GM18502 (cell line): ENCODE measurements around the gene STK10.
"Not testable (repeated sequence)": the region's sequence is repeated elsewhere in the genome, so short reads cannot be mapped to it uniquely, and the experiment has no call there.

Experiments used
- ATAC-seq: cut with Tn5 transposase; IDR thresholded peaks from one replicate; pipeline ENCODE4 v1.9.1; 2021; ENCODE audit warnings: mild to moderate bottlenecking; ENCODE audit not compliant: unreplicated experiment, poor library complexity

Gene STK10

GRCh38 chr5:172167895-172168294 is 20.1 kb downstream of the STK10 start:
- ATAC-seq: no peak

- ATAC-seq: no peak
Observed at GRCh38 chr5:172166030-172166826, 21.8 kb downstream of the STK10 start.

GRCh38 chr5:172165465-172165864 is 22.6 kb downstream of the STK10 start:
- ATAC-seq: peak; percentile 63

GRCh38 chr5:172164769-172165212 is 23.2 kb downstream of the STK10 start:
- ATAC-seq: no peak

GRCh38 chr5:172163346-172163745 is 24.7 kb downstream of the STK10 start:
- ATAC-seq: no peak

- ATAC-seq: no peak
Observed at GRCh38 chr5:172162987-172163343, 25.1 kb downstream of the STK10 start.

GRCh38 chr5:172162323-172162986 is 25.6 kb downstream of the STK10 start:
- no peak for ATAC-seq

- no peak for ATAC-seq
Observed at GRCh38 chr5:172160506-172160905, 27.5 kb downstream of the STK10 start.

- no peak for ATAC-seq
Observed at GRCh38 chr5:172159016-172159415, 29.0 kb downstream of the STK10 start.

- ATAC-seq: no peak
Observed at GRCh38 chr5:172156541-172156994, 31.5 kb downstream of the STK10 start.

GRCh38 chr5:172155101-172155500 is 32.9 kb downstream of the STK10 start:
- ATAC-seq: not testable (repeated sequence)

GRCh38 chr5:172153695-172154094 is 34.3 kb downstream of the STK10 start:
- no peak for ATAC-seq

GRCh38 chr5:172151661-172152210 is 36.3 kb downstream of the STK10 start:
- ATAC-seq: no peak

GRCh38 chr5:172150514-172151425 is 37.3 kb downstream of the STK10 start:
- ATAC-seq: peak; percentile 68

- ATAC-seq: not testable (repeated sequence)
Observed at GRCh38 chr5:172149481-172149880, 38.5 kb downstream of the STK10 start.

GRCh38 chr5:172149073-172149472 is 39.0 kb downstream of the STK10 start:
- no peak for ATAC-seq

- ATAC-seq: no peak
Observed at GRCh38 chr5:172148381-172148780, 39.6 kb downstream of the STK10 start.

GRCh38 chr5:172147857-172148256 is 40.2 kb downstream of the STK10 start:
- no peak for ATAC-seq

GRCh38 chr5:172146748-172147092 is 41.3 kb downstream of the STK10 start:
- no peak for ATAC-seq
